GF-D8 (cell line): ENCODE data around the gene GTF2A2.

ENCODE experiments used
- DNase-seq: peaks from one replicate; lab custom pipeline; 2025; lab: John Stamatoyannopoulos, UW

The GTF2A2 gene

GRCh38 chr15:59605994-59606393, 51.3 kb downstream of the GTF2A2 start:
- DNase-seq: no peak

GRCh38 chr15:59598461-59598860, 58.9 kb downstream of the GTF2A2 start:
- DNase-seq: no peak

- no peak for DNase-seq
Measured at GRCh38 chr15:59596640-59597039, 60.7 kb downstream of the GTF2A2 start.

GRCh38 chr15:59595434-59595915, 61.8 kb downstream of the GTF2A2 start:
- no peak for DNase-seq

GRCh38 chr15:59594991-59595390, 62.3 kb downstream of the GTF2A2 start:
- no peak for DNase-seq

GRCh38 chr15:59594493-59594942, 62.8 kb downstream of the GTF2A2 start:
- no peak for DNase-seq

GRCh38 chr15:59591356-59591755, 66.0 kb downstream of the GTF2A2 start:
- DNase-seq: no peak

GRCh38 chr15:59590027-59590426, 67.3 kb downstream of the GTF2A2 start:
- DNase-seq: no peak
